HAP-1 (cell line): ENCODE measurements around the gene CCDC183.
"Not testable (repeated sequence)": the region's sequence is repeated elsewhere in the genome, so short reads cannot be mapped to it uniquely, and the experiment has no call there.

Experiments
- DNase-seq, 2 experiments: peaks; one replicate each; pipeline ENCODE4 v3.0.0-alpha.2; 2016 to 2020; ENCODE audit warnings: low spot score in 2 of 2
- H3K27me3 ChIP-seq: fragments of 250-450 bp; sonication (Bioruptor Pico); 2 replicates; pipeline ENCODE4 v1.5.1; 2020; ENCODE audit warnings: low read depth, mild to moderate bottlenecking, moderate library complexity
- H3K36me3 ChIP-seq: fragments of 250-450 bp; sonication (Bioruptor Pico); replicated peaks from 2 replicates; pipeline ENCODE4 v1.5.1; 2020; ENCODE audit warnings: mild to moderate bottlenecking
- H3K4me1 ChIP-seq: fragments of 250-450 bp; sonication (Bioruptor Pico); 2 replicates; pipeline ENCODE4 v1.5.1; 2020; ENCODE audit warnings: mild to moderate bottlenecking
- H3K4me3 ChIP-seq: fragments of 250-450 bp; sonication (Bioruptor Pico); 2 replicates; pipeline ENCODE4 v1.5.1; 2020; ENCODE audit warnings: mild to moderate bottlenecking, moderate library complexity
- H3K9me3 ChIP-seq: fragments of 250-450 bp; sonication (Bioruptor Pico); 2 replicates; pipeline ENCODE4 v1.5.1; 2020; ENCODE audit warnings: mild to moderate bottlenecking, moderate library complexity
- in situ Hi-C: fragments of 300-500 bp; cut with MboI; formaldehyde crosslinking; loops from 3 replicates; pipeline ENCODE4 v1.14.3; 2020; ENCODE audit warnings: low sequenced_read_pairs, inconsistent platforms, mixed read lengths

Gene CCDC183

GRCh38 chr9:136755302-136756133 is 40.6 kb upstream of the CCDC183 start:
- DNase-seq, H3K4me3 ChIP-seq, H3K4me1 ChIP-seq, H3K27me3 ChIP-seq, in situ Hi-C loops, H3K36me3 ChIP-seq: not testable (repeated sequence)
- peaks cover 16% of the 10 kb centered on the region for H3K9me3 ChIP-seq

DNA sequence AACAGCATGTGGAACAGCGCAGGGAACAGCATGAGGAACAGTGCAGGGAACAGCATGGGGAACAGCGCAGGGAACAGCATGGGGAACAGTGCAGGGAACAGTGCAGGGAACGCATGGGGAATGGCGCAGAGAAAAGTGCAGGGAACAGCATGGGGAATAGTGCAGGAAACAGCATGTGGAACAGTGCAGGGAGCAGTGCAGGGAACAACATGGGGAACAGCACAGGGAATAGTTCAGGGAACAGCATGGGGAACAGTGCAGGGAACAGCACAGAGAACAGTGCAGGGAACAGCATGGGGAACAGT is 40.1 kb upstream of the CCDC183 start:
- H3K9me3 ChIP-seq: peaks cover 15% of the 10 kb centered on the region
- no peak for DNase-seq
- in situ Hi-C loops: no loop called here
- H3K27me3 ChIP-seq: no peaks in the 10 kb centered on the region
- no peak overlapping the region for H3K4me3 ChIP-seq
- no peaks in the 10 kb centered on the region for H3K36me3 ChIP-seq
- H3K4me1 ChIP-seq: peaks cover 2% of the 10 kb centered on the region; the same call in 1 of the 2 replicates

GRCh38 chr9:136756836-136757235 is 39.3 kb upstream of the CCDC183 start:
- Histone ChIP-seq H3K4me1 (peaks cover 3% of the 10 kb centered on the region; the same call in 1 of the 2 replicates), H3K36me3 (no peaks in the 10 kb centered on the region), H3K4me3 (no peak overlapping the region), H3K9me3 (peaks cover 8% of the 10 kb centered on the region), H3K27me3 (no peaks in the 10 kb centered on the region)
- in situ Hi-C loops: no loop called here
- DNase-seq: no peak

GRCh38 chr9:136757328-136757727 is 38.8 kb upstream of the CCDC183 start:
- no peak for DNase-seq
- Histone ChIP-seq H3K4me1 (peaks cover 3% of the 10 kb centered on the region; the same call in 1 of the 2 replicates), H3K36me3 (no peaks in the 10 kb centered on the region), H3K27me3 (no peaks in the 10 kb centered on the region), H3K4me3 (no peak overlapping the region), H3K9me3 (peaks cover 5% of the 10 kb centered on the region; the same call in 1 of the 2 replicates)
- in situ Hi-C loops: no loop called here

DNA sequence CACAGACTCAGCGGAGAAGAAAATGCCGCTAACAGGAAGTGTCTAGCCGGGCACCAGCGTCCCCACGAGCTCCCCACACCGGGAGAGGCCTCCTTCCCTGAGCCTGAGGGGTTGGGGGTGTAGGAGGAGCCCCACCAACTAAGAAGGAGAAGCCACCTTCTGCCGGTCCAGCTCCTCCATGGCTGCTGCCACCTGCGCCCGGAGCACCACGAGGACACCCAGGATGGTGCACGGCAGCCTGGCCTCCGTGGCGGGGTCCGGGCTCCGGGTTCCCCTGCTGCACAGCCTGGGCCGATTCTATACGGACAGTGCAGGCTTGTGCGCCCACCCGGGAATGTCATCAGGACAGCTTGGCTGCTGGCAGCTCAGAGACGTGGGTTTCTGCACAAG is 38.4 kb upstream of the CCDC183 start:
- Histone ChIP-seq H3K4me3 (no peak overlapping the region), H3K36me3 (no peaks in the 10 kb centered on the region), H3K4me1 (peaks cover 3% of the 10 kb centered on the region; the same call in 1 of the 2 replicates), H3K9me3 (peaks cover 5% of the 10 kb centered on the region; the same call in 1 of the 2 replicates), H3K27me3 (no peaks in the 10 kb centered on the region)
- no peak for DNase-seq
- in situ Hi-C loops: no loop called here

- Histone ChIP-seq H3K27me3 (no peaks in the 10 kb centered on the region), H3K4me3 (no peak overlapping the region), H3K9me3 (peaks cover 5% of the 10 kb centered on the region; the same call in 1 of the 2 replicates), H3K36me3 (no peaks in the 10 kb centered on the region), H3K4me1 (peaks cover 6% of the 10 kb centered on the region; the same call in 1 of the 2 replicates)
- DNase-seq: no peak
- in situ Hi-C loops: no loop called here
Measured at GRCh38 chr9:136759001-136759400, 37.1 kb upstream of the CCDC183 start.

GRCh38 chr9:136759436-136760325 is 36.5 kb upstream of the CCDC183 start:
- in situ Hi-C loops: no loop called here

GRCh38 chr9:136760424-136760823 is 35.7 kb upstream of the CCDC183 start:
- no peaks in the 10 kb centered on the region for H3K36me3 ChIP-seq
- no peak for DNase-seq
- no peaks in the 10 kb centered on the region for H3K27me3 ChIP-seq
- H3K9me3 ChIP-seq: peaks cover 5% of the 10 kb centered on the region; the same call in 1 of the 2 replicates
- in situ Hi-C loops: no loop called here
- H3K4me1 ChIP-seq: peaks cover 6% of the 10 kb centered on the region; the same call in 1 of the 2 replicates
- no peak overlapping the region for H3K4me3 ChIP-seq

More at GRCh38 chr9:136759436-136760325, 36.5 kb upstream of the CCDC183 start:
- DNase-seq: no peak
- Histone ChIP-seq H3K27me3 (no peaks in the 10 kb centered on the region), H3K9me3 (peaks cover 5% of the 10 kb centered on the region; the same call in 1 of the 2 replicates), H3K4me3 (no peak overlapping the region), H3K36me3 (no peaks in the 10 kb centered on the region), H3K4me1 (peaks cover 6% of the 10 kb centered on the region; the same call in 1 of the 2 replicates)

DNA sequence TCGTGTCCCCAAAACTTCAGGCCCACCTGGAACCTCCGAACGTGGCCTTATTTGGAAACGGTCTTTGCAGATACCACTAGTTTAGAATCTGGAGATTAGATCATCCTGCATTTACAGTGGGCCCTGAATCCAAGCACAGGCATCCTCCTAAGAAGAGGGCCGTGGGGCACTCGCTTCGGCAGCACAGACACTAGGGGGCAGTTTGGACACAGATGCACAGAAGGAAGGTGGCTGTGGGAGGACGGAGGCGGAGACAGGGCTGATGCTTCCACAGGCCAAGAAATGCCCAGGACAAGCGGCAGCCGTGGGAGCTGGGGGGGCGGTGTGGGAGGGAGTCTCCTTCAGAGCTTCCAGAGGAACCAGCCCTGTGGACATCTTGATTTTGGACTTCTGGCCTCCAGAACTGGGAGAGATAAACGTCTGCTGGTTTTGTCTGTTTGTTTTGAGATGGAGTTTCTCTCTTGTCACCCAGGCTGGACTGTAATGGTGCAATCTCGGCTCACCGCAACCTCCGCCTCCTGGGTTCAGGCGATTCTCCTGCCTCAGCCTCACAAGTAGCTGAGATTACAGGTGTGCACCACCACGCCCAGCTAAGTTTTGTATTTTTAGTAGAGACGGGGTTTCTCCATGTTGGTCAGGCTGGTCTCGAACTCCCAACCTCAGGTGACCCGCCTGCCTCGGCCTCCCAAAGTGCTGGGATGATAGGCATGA is 35.1 kb upstream of the CCDC183 start:
- peak; percentile 64 to 85 for DNase-seq
- H3K9me3 ChIP-seq, H3K36me3 ChIP-seq, H3K4me3 ChIP-seq, in situ Hi-C loops, H3K4me1 ChIP-seq, H3K27me3 ChIP-seq: not testable (repeated sequence)

DNA sequence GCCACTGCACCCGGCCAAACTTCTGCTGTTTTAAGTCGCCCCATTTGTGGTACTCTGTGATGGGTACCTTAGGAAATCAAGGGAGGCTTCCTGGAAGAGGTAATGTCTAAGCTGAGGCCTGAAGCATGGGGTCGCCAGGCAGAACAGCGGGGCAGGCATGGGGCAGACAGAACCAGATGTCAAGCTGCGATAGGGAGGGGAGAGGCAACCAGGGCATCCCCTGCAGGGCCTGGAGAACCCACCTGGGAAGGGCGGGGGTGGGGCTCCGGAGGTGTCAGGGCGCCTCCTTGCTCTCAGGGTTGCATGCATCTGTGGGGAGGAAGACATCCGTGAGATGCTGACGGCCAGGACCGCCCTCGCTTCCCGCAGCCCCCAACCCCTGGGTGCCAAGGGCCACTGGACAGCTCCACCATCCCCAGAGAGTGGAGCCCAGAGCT is 34.6 kb upstream of the CCDC183 start:
- Histone ChIP-seq H3K4me1 (peaks cover 6% of the 10 kb centered on the region; the same call in 1 of the 2 replicates), H3K4me3 (no peak overlapping the region), H3K27me3 (no peaks in the 10 kb centered on the region), H3K9me3 (no peaks in the 10 kb centered on the region), H3K36me3 (no peaks in the 10 kb centered on the region)
- in situ Hi-C loops: no loop called here
- DNase-seq: no peak

DNA sequence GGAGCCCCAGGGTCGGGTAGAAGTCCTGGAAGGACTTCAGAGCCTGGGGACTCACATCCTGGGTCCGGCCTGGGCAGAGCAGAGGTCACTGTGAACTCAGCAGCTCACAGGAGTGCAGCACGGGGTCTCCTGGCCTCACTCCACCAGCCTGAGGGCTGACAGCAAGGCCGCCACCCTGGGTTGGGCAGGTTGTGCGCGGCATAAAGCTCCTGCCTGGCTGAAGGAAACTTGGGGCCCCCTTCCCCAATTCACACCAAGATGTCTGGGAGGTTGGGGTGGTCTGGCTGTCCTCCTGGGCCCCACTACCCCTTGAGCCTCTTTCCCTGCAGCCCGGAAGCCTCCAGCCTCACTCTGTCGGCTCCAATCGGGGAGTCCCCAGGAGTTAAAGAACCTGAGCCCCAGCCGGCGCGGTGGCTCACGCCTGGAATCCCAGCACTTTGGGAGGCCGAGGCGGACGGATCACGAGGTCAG is 33.9 kb upstream of the CCDC183 start:
- in situ Hi-C loops: no loop called here
- DNase-seq: no peak
- no peak overlapping the region for H3K4me3 ChIP-seq
- no peaks in the 10 kb centered on the region for H3K27me3 ChIP-seq
- H3K9me3 ChIP-seq: no peaks in the 10 kb centered on the region
- no peaks in the 10 kb centered on the region for H3K36me3 ChIP-seq
- H3K4me1 ChIP-seq: peaks cover 6% of the 10 kb centered on the region; the same call in 1 of the 2 replicates

- Histone ChIP-seq H3K9me3 (no peaks in the 10 kb centered on the region), H3K4me1 (peaks cover 6% of the 10 kb centered on the region; the same call in 1 of the 2 replicates), H3K4me3 (no peak overlapping the region), H3K27me3 (peaks cover 4% of the 10 kb centered on the region), H3K36me3 (no peaks in the 10 kb centered on the region)
- DNase-seq: peak; percentile 74 to 97
- in situ Hi-C loops: no loop called here
Measured at GRCh38 chr9:136762915-136763648, 33.1 kb upstream of the CCDC183 start.

DNA sequence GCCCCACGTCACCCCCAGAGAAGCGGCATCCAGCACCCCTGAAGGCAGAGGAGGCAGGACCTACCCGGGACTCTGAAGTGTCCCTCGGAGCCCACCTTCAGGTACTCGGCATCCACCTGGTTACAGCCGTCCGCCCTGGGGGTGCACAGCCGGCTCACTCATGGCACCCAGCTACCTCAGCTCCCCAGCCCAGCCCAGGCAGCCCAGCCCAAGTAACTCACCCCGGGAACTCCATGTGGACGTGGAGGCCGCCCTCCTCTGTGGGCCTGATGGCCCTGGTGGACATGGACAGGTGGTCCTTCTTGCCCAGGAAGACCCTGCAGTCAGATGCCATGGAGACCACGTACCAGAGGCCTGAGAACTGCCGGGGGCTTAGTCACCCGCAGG is 32.5 kb upstream of the CCDC183 start:
- DNase-seq: no peak

More for the DNA sequence above, 32.5 kb upstream of the CCDC183 start:
- H3K4me1 ChIP-seq: peaks cover 6% of the 10 kb centered on the region; the same call in 1 of the 2 replicates
- no peaks in the 10 kb centered on the region for H3K36me3 ChIP-seq
- H3K27me3 ChIP-seq: peaks cover 4% of the 10 kb centered on the region
- in situ Hi-C loops: no loop called here
- no peaks in the 10 kb centered on the region for H3K9me3 ChIP-seq
- H3K4me3 ChIP-seq: no peak overlapping the region
